ENCODE data around the gene SLC16A5.

The SLC16A5 gene

DNA sequence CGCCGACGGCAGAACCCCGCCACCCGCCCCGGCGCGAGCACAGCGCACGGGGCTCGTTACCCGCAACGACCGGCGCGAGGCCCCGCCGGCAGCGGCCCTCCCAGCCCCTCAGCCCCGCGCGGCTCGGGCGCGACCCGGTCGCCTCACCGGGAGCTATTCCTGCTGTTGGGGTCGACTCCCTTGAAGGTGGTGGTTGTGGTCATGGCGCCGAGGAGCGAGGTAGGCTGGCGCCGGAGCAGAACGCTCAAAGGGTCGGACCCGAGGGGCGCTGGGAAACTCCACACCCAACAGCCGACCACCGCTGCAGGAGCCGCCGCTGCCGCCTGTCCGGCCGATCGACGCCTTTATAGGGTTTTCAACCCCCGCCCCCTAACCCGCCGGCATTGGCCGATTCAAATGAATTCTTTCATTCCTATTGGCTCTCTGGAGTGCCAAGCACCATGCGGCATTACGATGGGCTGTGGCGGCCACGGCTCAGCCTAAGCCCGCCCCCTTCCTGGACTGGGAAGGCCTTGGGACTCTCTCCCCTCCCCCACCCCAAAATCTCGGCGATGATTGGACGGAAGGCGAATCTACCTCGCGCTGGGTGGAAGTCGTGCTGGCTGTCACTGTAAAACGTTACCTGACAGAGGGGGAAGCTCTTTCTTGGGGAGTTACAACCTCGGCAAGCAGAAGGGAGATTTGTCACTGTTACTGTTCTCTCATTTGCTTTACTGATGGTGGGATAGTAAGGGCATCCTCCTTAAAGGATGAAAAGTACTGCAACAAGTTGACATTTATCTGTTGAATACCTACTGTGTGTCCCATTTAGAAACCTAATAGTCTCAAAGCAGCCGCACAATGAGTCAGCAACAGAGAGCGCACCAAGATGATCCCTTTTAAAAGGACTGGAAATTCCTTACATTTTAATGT, 66.7 kb downstream of the SLC16A5 start, which contains the start of gene JPT1:
TSS of gene JPT1 (minus strand) at position 318 of the 912 bp plus-strand sequence. CDS start at position 203, 115 bp downstream.
- TF ChIP-seq, protein P1, sequence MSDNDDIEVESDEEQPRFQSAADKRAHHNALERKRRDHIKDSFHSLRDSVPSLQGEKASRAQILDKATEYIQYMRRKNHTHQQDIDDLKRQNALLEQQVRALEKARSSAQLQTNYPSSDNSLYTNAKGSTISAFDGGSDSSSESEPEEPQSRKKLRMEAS (IDR thresholded peaks at IDR 0.05), result peak; percentile 82
- no peak; the same call in 1 of the 2 replicates for TF ChIP-seq TCF12 (IDR thresholded peaks at IDR 0.05; ENCODE audit: low read depth)
- 0 out of 2 replicates have a peak, but pooled peaks have one; percentile 72 for TF ChIP-seq ZBTB7A (IDR thresholded peaks at IDR 0.05; ENCODE audit: low read depth)
- no peak for TF ChIP-seq USF1 (IDR thresholded peaks at IDR 0.05)
- TF ChIP-seq CREB1 (IDR thresholded peaks at IDR 0.05; ENCODE audit: low read depth), result peak; percentile 48; the same call in 1 of the 2 replicates
- TF ChIP-seq EGR1 (IDR thresholded peaks at IDR 0.05), result peak; percentile 23
- TF ChIP-seq REST (IDR thresholded peaks at IDR 0.05; ENCODE audit: low read depth), result no peak
- peak; percentile 93 for TF ChIP-seq FOXM1 (IDR thresholded peaks at IDR 0.05; ENCODE audit: borderline replicate concordance, low read depth)
- peak; percentile 52; the same call in 1 of the 2 replicates for TF ChIP-seq NFIC (IDR thresholded peaks at IDR 0.05)
- peak; percentile 44 for TF ChIP-seq TEAD4 (IDR thresholded peaks at IDR 0.05)
- peak; percentile 41 for TF ChIP-seq EP300 (IDR thresholded peaks at IDR 0.05; ENCODE audit: borderline replicate concordance)
- peak; percentile 61; the same call in 1 of the 2 replicates for TF ChIP-seq YY1 (IDR thresholded peaks at IDR 0.05; ENCODE audit: low read depth)
- no peak for TF ChIP-seq CEBPB (IDR thresholded peaks at IDR 0.05)
- TF ChIP-seq TAF1 (IDR thresholded peaks at IDR 0.05; ENCODE audit: low read depth), result peak; percentile 94
- no peak for TF ChIP-seq RAD21 (IDR thresholded peaks at IDR 0.05; ENCODE audit: low read depth)

DNA sequence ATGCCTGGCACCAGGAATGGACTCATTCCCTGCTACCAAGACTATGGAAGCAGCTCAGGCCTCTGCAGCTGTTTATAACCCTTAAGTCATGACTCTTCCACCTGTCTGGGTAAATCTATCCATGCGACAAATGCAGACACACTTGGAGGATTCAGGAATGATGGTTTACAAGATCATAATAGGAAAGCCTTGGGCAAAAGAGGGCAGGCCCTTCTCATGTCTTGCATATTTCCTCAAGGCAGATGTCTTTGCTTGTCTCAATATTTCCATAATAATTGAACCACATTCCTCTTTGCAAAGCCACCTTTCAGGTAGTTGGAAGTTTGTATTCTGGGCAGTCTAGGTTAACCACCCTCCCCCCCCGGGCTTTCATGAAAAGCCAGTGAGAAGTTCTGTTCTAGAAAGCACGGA, 67.4 kb downstream of the SLC16A5 start:
- TF ChIP-seq EGR1 (IDR thresholded peaks at IDR 0.05) (no peak), CREB1 (IDR thresholded peaks at IDR 0.05; ENCODE audit: low read depth) (0 out of 2 replicates have a peak, but pooled peaks have one; percentile 11)

All from Ishikawa (cell line).